Left ventricle myocardium inferior (tissue), 1 donor: ENCODE data around the gene SLC34A1. TPM values are rescaled to one million over a fixed set of nuclear protein-coding genes. Genes with fewer than 3 reads are reported as not detected.
A peak's percentile ranks its signal among the peaks of the same experiment; 100 is the strongest.

Experiments used
- DNase-seq: peaks from one replicate; pipeline ENCODE4 v3.0.0-alpha.2; 2020
- H3K27ac ChIP-seq: fragments of 200-600 bp; replicated peaks from 2 replicates; pipeline ENCODE4 v1.8.0; 2021
- H3K27me3 ChIP-seq: fragments of 200-600 bp; 2 replicates; pipeline ENCODE4 v1.8.0; 2021; ENCODE audit warnings: low read depth
- H3K36me3 ChIP-seq: fragments of 200-600 bp; 2 replicates; pipeline ENCODE4 v1.8.0; 2021
- H3K4me1 ChIP-seq: fragments of 200-600 bp; 2 replicates; pipeline ENCODE4 v1.8.0; 2021
- H3K4me3 ChIP-seq: fragments of 200-600 bp; 2 replicates; pipeline ENCODE4 v1.8.0; 2021; ENCODE audit warnings: mild to moderate bottlenecking, moderate library complexity
- H3K9me3 ChIP-seq: fragments of 200-600 bp; replicated peaks from 2 replicates; pipeline ENCODE4 v1.8.0; 2021
- CTCF ChIP-seq: fragments of 200-600 bp; IDR thresholded peaks from 2 replicates; pipeline ENCODE4 v1.8.0; 2021; ENCODE audit warnings: antibody characterized with exemption, mild to moderate bottlenecking, borderline replicate concordance
- intact Hi-C: fragments of 100-400 bp; cut with micrococcal nuclease; formaldehyde crosslinking; loops from one replicate; pipeline ENCODE4 v1.11.0; 2022
- total RNA-seq: library from RNA; stranded (reverse); fragmentation: NEBNext Ultra II Directional; extraction: Animal tissue kit (Norgen Biotek cat#: 25700); gene quantifications from one replicate; pipeline ENCODE4 v1.2.1, GENCODE V29; 2021
- donor health status: DM: no; HTN: yes; CAD: no; lungs with severe emphysema.

The SLC34A1 gene
- total RNA-seq, 1 donor from 2014 or later, result not detected

DNA sequence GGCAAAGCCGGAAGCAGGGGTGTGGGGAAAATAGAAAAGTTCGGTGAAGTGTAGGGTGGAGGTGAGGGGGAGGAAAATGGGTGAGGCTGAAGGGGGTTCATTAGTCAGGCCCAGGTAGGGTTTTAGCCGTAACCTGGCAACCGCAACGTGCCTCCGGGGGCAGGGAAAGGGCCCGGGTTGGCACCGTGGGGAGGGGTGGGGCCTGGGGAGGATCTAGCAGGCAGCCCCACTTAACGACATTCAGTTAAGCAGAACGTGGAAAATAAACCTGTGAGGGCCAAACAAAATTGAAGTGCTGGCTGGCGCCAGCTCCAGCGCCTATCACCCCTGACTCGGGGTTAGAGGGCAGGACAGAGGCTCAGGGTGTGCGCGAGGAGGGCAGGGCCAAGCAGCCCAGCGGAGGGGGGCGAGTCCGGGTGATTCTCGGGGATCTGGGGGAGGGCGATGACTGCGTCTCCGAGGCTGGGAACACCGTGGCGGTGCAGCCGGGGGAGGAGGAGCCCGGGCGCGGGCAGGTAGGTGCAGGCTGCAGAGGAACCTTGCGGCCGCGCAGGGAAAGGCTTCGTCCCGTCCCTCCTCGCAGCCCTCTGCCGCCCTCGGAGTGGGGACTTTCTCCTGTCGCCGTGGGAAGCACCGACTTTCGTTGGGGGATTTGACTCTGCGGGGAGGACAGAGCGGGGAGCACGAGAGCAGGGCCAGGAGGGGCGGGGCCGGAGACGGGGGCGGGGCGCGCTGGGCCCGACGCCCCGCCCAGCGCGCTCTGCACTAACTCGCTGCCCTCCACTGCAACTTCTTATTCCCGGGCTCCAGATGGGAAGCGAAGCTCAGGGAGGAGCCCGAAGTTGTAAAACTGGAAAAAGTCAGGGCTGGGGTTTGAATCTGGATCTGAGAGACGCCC, 21.4 kb upstream of the SLC34A1 start:
- H3K9me3 ChIP-seq, result no peaks in the 10 kb centered on the region
- peak overlapping the region; percentile 63 for H3K4me3 ChIP-seq
- DNase-seq, result peak; percentile 59
- peaks cover 9% of the 10 kb centered on the region for H3K27me3 ChIP-seq
- peaks cover 54% of the 10 kb centered on the region for H3K4me1 ChIP-seq
- H3K27ac ChIP-seq, result no peak overlapping the region
- H3K36me3 ChIP-seq, result no peaks in the 10 kb centered on the region
- intact Hi-C loops, result no loop called here
- TF ChIP-seq CTCF, result no peak

- Histone ChIP-seq H3K36me3 (no peaks in the 10 kb centered on the region), H3K4me1 (peaks cover 51% of the 10 kb centered on the region), H3K27ac (no peak overlapping the region), H3K4me3 (peak overlapping the region; percentile 63), H3K27me3 (peaks cover 2% of the 10 kb centered on the region), H3K9me3 (no peaks in the 10 kb centered on the region)
- DNase-seq, result no peak
- intact Hi-C loops, result no loop called here
- TF ChIP-seq CTCF, result no peak
These were observed 20.7 kb upstream of the SLC34A1 start for GRCh38 chr5:177363565-177363964.

- intact Hi-C loops, result no loop called here
- peaks cover 45% of the 10 kb centered on the region for H3K4me1 ChIP-seq
- H3K36me3 ChIP-seq, result no peaks in the 10 kb centered on the region
- H3K9me3 ChIP-seq, result no peaks in the 10 kb centered on the region
- no peak overlapping the region for H3K27ac ChIP-seq
- no peak for TF ChIP-seq CTCF
- DNase-seq, result no peak
- no peak overlapping the region for H3K4me3 ChIP-seq
- H3K27me3 ChIP-seq, result no peaks in the 10 kb centered on the region
These were observed 19.9 kb upstream of the SLC34A1 start for GRCh38 chr5:177364159-177364962.

DNA sequence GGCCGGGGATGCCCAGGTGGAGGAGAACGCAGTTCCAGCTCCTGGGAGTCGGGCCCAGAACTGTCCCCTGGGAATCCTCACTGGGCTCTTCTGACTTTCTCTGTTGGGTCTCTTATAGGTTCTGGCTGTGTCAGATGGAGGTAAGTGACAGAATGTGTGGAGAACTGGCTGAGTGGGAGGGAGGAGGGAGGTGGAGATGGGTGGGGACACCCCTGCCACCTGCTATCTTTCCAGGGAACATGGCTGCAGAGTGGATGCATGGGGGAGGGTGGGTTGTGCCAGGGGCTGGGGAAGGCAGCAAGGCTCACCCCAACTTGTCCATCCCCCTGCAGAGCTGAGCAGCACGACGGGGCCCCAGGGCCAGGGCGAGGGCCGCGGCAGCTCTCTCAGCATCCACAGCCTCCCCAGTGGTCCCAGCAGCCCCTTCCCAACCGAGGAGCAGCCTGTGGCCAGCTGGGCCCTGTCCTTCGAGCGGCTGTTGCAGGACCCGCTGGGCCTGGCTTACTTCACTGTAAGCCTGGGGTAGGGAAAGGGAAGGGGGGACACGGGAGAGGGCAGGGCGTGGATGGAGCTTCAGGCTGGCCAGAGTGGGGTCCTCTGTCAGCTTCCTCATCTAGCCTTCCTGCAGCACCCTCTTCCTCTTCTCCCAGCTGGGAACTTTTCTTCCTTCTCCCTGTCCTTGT, 18.2 kb upstream of the SLC34A1 start:
- Histone ChIP-seq H3K36me3 (no peaks in the 10 kb centered on the region), H3K27ac (peak overlapping the region; percentile 82), H3K4me1 (peaks cover 50% of the 10 kb centered on the region), H3K9me3 (no peaks in the 10 kb centered on the region), H3K4me3 (peak overlapping the region; percentile 71), H3K27me3 (no peaks in the 10 kb centered on the region)
- no peak for TF ChIP-seq CTCF
- no peak for DNase-seq
- intact Hi-C loops, result no loop called here

DNA sequence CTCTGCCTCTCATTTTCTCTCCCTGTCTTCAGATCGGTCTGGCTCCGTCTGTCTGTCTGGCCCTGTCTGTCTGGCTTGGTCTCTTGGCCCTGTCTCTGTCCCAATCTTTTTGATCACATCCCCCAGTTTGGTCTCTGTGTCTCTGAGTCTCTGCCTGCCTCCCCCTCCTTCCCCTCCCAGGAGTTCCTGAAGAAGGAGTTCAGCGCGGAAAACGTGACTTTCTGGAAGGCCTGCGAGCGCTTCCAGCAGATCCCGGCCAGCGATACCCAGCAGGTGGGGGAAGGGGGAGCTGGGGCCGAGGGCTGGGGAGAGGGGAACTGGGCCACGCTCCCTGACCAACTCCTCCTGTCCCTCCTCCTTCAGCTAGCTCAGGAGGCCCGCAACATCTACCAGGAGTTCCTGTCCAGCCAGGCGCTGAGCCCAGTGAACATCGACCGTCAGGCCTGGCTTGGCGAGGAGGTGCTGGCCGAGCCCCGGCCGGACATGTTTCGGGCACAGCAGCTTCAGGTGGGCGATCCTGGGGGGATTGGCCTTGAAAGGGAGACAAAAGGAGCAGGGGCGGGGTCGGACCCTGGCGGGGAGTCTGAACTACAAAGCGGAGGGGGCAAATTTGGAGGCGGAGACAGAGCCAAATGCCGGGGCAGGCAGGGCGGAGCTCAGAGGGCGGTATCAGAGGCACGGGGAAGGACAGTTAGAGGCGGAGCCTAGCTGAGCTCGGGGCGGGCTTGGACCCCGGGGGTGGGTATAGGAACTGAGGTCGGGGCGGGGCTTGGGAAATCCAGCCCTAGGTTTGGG, 17.5 kb upstream of the SLC34A1 start:
- Histone ChIP-seq H3K4me3 (peak overlapping the region; percentile 71), H3K9me3 (no peaks in the 10 kb centered on the region), H3K27ac (peak overlapping the region; percentile 82), H3K36me3 (no peaks in the 10 kb centered on the region), H3K27me3 (peaks cover 5% of the 10 kb centered on the region), H3K4me1 (peaks cover 56% of the 10 kb centered on the region)
- DNase-seq, result peak; percentile 89
- intact Hi-C loops, result no loop called here
- no peak for TF ChIP-seq CTCF
